ENCODE measurements around the gene MAN2A2. TPM values are rescaled to one million over a fixed set of nuclear protein-coding genes. Genes with fewer than 3 reads are reported as not detected.
"Not testable (repeated sequence)": the region's sequence is repeated elsewhere in the genome, so short reads cannot be mapped to it uniquely, and the experiment has no call there.

The MAN2A2 gene
- total RNA-seq, 1 experiment from 2014 or later, result 3.9 TPM

DNA sequence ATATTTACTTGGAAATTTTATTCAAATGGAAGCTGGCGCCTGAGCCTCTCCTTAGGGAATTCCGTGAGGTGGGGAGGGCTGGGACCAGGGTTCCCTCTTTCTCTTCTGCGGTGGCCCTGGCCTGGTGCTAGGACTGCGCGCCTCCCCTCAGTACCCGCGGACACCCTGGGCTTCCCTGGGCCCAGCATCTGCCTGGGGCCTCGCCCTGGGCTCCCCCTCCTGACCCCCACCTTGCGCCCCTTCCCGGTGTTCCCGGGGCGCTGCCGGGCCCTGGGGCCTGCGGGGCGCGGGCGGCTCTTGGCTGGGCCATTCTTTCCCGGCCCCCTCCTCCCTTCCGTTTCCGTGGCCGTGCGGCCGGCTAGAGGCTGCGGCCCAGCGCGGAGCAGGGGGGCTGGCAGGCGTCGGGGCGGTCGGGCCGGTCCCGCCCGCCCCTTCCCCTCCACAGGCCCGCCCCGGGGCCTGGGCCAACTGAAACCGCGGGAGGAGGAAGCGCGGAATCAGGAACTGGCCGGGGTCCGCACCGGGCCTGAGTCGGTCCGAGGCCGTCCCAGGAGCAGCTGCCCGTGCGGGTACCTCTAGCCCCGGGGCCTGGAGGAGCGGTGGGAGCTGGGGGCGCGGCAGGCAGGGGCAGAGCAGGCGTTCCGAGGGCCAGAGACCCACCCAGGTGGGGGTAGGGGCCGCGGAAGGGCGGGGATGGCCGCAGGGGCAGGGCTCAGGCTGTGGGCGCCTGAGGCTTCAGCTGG lies 19.0 kb upstream of the MAN2A2 start, which contains the start of gene FES:
Gene FES (plus strand): TSS at position 529 of the 743 bp plus-strand sequence. CDS start 542 bp downstream, outside the sequence.
- no peak for DNase-seq (ENCODE audit: low spot score)

GRCh38 chr15:90884719-90885431 lies 18.2 kb upstream of the MAN2A2 start:
- DNase-seq (ENCODE audit: low spot score), result no peak

GRCh38 chr15:90885432-90886290 lies 17.4 kb upstream of the MAN2A2 start:
- DNase-seq (ENCODE audit: low spot score), result peak; percentile 43

DNA sequence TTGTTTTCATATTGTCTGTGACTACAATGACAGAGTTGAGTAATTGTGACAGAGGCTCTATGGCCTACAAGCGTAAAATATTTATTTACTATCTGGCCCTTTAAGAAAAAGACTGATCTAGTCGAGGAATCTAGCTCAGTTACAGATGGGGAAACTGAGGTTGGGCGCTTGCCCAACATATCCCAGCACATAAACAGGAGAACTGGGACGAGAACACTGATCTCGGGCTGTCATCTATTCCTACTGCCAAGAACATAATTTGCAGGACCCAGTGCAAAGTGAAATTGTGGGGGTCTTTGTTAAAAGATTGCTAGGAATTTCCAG lies 16.8 kb upstream of the MAN2A2 start:
- no peak for DNase-seq (ENCODE audit: low spot score)

- DNase-seq (ENCODE audit: low spot score), result no peak
Observed at GRCh38 chr15:90887037-90887481, 16.0 kb upstream of the MAN2A2 start.

GRCh38 chr15:90889313-90889730 lies 13.8 kb upstream of the MAN2A2 start:
- no peak for DNase-seq (ENCODE audit: low spot score)

- no peak for DNase-seq (ENCODE audit: low spot score)
Observed at GRCh38 chr15:90889736-90890456, 13.2 kb upstream of the MAN2A2 start.

DNA sequence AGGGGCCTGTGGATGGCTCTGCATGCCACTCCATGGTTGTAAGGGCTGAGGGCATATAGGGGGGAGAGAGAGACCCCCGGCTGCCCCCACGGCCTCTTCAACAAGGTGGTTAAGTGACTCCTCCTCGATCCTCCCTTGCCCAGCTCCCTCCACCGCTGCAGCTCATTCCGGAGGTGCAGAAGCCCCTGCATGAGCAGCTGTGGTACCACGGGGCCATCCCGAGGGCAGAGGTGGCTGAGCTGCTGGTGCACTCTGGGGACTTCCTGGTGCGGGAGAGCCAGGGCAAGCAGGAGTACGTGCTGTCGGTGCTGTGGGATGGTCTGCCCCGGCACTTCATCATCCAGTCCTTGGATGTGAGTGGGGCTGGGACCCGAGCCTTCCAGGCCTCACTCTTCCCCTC lies 12.3 kb upstream of the MAN2A2 start:
- DNase-seq (ENCODE audit: low spot score), result no peak

DNA sequence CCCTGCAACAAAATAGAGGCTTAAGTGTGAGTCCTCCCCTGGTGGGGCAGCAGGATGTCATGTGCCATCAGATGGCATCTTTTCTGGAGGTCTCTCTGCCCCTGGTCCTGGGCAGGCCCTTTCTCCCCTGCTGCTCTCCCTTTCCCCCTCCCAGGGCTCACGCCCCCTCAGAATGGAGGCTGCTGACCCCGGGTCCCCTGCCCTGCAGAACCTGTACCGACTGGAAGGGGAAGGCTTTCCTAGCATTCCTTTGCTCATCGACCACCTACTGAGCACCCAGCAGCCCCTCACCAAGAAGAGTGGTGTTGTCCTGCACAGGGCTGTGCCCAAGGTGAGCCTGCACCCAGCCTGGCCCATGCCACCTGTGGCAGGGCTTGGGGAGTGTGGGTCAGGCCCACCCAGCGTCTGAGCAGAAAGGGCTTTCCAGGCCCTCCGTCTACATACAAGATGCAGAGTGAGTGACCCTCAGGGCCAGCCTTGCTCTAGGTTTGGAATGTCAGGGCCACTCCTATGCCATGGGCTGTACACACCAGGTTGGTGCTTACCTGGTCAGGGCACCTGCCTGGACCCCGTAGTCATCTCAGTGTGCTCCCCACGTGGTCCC lies 11.7 kb upstream of the MAN2A2 start:
- no peak for DNase-seq (ENCODE audit: low spot score)

DNA sequence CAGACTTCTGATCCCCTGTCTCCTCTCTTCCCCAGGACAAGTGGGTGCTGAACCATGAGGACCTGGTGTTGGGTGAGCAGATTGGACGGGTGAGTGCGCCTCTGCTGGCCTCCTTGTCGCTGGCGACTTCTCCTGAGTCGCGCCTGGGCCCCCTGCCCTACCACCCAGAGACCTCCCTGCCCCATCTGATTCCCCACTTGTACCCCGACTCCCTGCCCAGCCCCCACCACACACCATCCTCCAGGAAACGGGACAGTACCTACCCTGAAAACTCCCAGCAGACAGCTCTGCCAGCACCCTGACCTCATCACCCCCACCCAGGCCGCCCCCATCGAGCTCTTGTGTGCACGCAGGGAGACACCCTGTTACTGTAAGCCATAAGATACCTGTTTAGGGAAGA lies 11.1 kb upstream of the MAN2A2 start:
- DNase-seq (ENCODE audit: low spot score), result no peak

- no peak for DNase-seq (ENCODE audit: low spot score)
Observed at GRCh38 chr15:90892498-90893174, 10.5 kb upstream of the MAN2A2 start.

- no peak for DNase-seq (ENCODE audit: low spot score)
Observed at GRCh38 chr15:90893175-90894090, 9.7 kb upstream of the MAN2A2 start.

GRCh38 chr15:90895571-90896117 lies 7.5 kb upstream of the MAN2A2 start:
- DNase-seq (ENCODE audit: low spot score), result no peak

GRCh38 chr15:90897131-90897655 lies 5.9 kb upstream of the MAN2A2 start:
- not testable (repeated sequence) for DNase-seq (ENCODE audit: low spot score)

DNA sequence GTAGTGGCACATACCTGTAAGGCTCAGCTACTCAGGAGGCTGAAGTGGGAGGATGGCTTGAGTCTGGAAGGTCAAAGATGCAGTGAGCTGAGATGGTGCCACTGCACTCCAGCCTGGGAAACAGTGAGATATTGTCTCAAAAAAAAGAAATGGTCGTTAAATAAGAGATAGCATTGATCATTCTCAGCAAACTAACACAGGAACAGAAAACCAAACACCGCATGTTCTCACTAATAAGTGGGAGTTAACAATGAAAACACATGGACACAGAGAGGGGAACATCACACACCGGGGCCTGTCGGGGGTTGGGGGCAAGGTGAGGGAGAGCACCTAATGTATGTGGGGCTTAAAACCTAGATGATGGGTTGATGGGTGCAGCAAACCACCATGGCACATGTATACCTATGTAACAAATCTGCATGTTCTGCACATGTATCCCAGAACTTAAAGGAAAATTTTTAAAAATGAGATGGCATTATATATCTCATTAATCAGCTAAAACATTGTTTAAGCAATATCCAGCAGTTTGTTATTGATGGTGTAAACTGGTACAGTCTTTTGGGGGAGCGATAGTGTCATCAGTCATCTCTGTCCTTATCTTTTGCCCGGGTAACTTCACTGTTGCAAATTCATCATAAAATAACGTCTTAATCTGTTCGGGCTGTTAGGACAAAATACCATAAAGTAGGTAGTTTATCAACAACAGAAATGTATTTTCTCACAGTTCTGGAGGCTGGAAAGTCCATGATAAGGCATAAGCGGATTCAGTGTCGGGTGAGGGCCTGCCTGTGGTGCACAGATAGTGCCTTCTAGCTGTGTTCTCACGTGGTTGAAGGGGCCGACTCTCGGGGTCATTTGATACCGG lies 1.7 kb upstream of the MAN2A2 start:
- no peak for DNase-seq (ENCODE audit: low spot score)

GRCh38 chr15:90902040-90902839 lies 862 bp upstream of the MAN2A2 start:
- peak; percentile 72 for DNase-seq (ENCODE audit: low spot score)
